GM23338 (cell line): ENCODE results near the gene KCNG3. TPM values are rescaled to one million over a fixed set of nuclear protein-coding genes. Genes with fewer than 3 reads are reported as not detected.

Source experiments
- ATAC-seq: fragments of 200-7000 bp; cut with Tn5 transposase; 3 replicates; pipeline ENCODE4 v1.9.1; 2020
- DNase-seq: peaks from one replicate; pipeline ENCODE4 v3.0.0-alpha.2; 2015; ENCODE audit warnings: low spot score
- H2AFZ ChIP-seq: fragments of 200-600 bp; sonication (generic); 2 replicates; pipeline ENCODE4 v1.8.0; 2016; ENCODE audit warnings: antibody characterized with exemption, mild to moderate bottlenecking, moderate library complexity
- H3F3A ChIP-seq: fragments of 200-600 bp; sonication (generic); replicated peaks from 2 replicates; pipeline ENCODE4 v1.8.0; 2017; ENCODE audit warnings: antibody characterized with exemption, mixed run types, low read depth
- H3K27ac ChIP-seq: fragments of 200-600 bp; sonication (generic); 2 replicates; pipeline ENCODE4 v1.6.1; 2016; ENCODE audit warnings: low read depth
- H3K27me3 ChIP-seq: fragments of 200-600 bp; sonication (generic); 2 replicates; pipeline ENCODE4 v1.8.0; 2016; ENCODE audit warnings: mild to moderate bottlenecking, mixed run types, moderate library complexity; ENCODE audit not compliant: insufficient read depth
- H3K36me3 ChIP-seq: fragments of 200-600 bp; sonication (generic); 2 replicates; pipeline ENCODE4 v1.8.0; 2016; ENCODE audit warnings: mild to moderate bottlenecking; ENCODE audit not compliant: insufficient read depth
- H3K4me1 ChIP-seq: fragments of 200-600 bp; sonication (generic); 2 replicates; pipeline ENCODE4 v1.8.0; 2016; ENCODE audit warnings: mild to moderate bottlenecking, moderate library complexity; ENCODE audit not compliant: insufficient read depth
- H3K4me2 ChIP-seq: fragments of 200-600 bp; sonication (generic); 2 replicates; pipeline ENCODE4 v1.7.1; 2017; ENCODE audit warnings: mixed run types
- H3K4me3 ChIP-seq: fragments of 200-600 bp; sonication (generic); 2 replicates; pipeline ENCODE4 v1.6.1; 2016; ENCODE audit warnings: mixed run types
- H3K79me2 ChIP-seq: fragments of 200-600 bp; sonication (generic); replicated peaks from 2 replicates; pipeline ENCODE4 v1.8.0; 2017; ENCODE audit warnings: mild to moderate bottlenecking; ENCODE audit not compliant: insufficient read depth
- H3K9me2 ChIP-seq: fragments of 200-600 bp; sonication (generic); 2 replicates; pipeline ENCODE4 v1.8.0; 2017; ENCODE audit not compliant: insufficient read depth
- H4K20me1 ChIP-seq: fragments of 200-600 bp; sonication (generic); replicated peaks from 2 replicates; pipeline ENCODE4 v1.8.0; 2017; ENCODE audit warnings: mild to moderate bottlenecking; ENCODE audit not compliant: insufficient read depth
- H3K27ac Mint-ChIP-seq: 2 replicates; pipeline ENCODE4 v1.8.0; 2020; ENCODE audit warnings: inconsistent platforms, mild to moderate bottlenecking, moderate library complexity, mixed read lengths
- H3K27me3 Mint-ChIP-seq: 3 replicates; pipeline ENCODE4 v1.8.0; 2022; ENCODE audit warnings: low read depth, mild to moderate bottlenecking, moderate library complexity, mixed read lengths, inconsistent platforms; ENCODE audit not compliant: insufficient read depth, poor library complexity
- H3K36me3 Mint-ChIP-seq: 3 replicates; pipeline ENCODE4 v1.8.0; 2021; ENCODE audit warnings: low read depth, mild to moderate bottlenecking, inconsistent platforms, moderate library complexity, mixed read lengths
- H3K4me1 Mint-ChIP-seq: 3 replicates; pipeline ENCODE4 v1.8.0; 2020; ENCODE audit warnings: mild to moderate bottlenecking, inconsistent platforms, mixed read lengths
- H3K4me3 Mint-ChIP-seq: 3 replicates; pipeline ENCODE4 v1.8.0; 2021; ENCODE audit warnings: moderate library complexity, mild to moderate bottlenecking, inconsistent platforms, mixed read lengths
- H3K9me3 Mint-ChIP-seq: 3 replicates; pipeline ENCODE4 v1.8.0; 2020; ENCODE audit warnings: moderate library complexity, mild to moderate bottlenecking, inconsistent platforms, mixed read lengths
- CTCF ChIP-seq, 2 experiments: fragments of 200-600 bp in 1 of 2; sonication (generic) in 1 of 2; conservative IDR thresholded peaks; 2 replicates each; pipeline versions ENCODE4 v1.5.1 to v1.6.1; 2016 to 2017; ENCODE audit warnings: antibody characterized with exemption in 2 of 2, low read depth in 2 of 2, mild to moderate bottlenecking in 2 of 2, moderate library complexity in 1 of 2
- EZH2 ChIP-seq: fragments of 200-600 bp; sonication (generic); IDR thresholded peaks from one replicate; pipeline ENCODE4 v1.8.0; 2017; ENCODE audit warnings: antibody characterized with exemption, mild to moderate bottlenecking, low read depth; ENCODE audit not compliant: unreplicated experiment
- EZH2phosphoT487 ChIP-seq: fragments of 200-600 bp; sonication (generic); IDR thresholded peaks from one replicate; pipeline ENCODE4 v1.8.1; 2018; ENCODE audit warnings: antibody characterized with exemption; ENCODE audit not compliant: unreplicated experiment
- NANOG ChIP-seq: IDR thresholded peaks from 2 replicates; pipeline ENCODE4 v1.6.1; 2016; ENCODE audit warnings: antibody characterized with exemption, borderline replicate concordance
- POLR2AphosphoS5 ChIP-seq: IDR thresholded peaks from 2 replicates; pipeline ENCODE4 v1.6.1; 2016; ENCODE audit warnings: antibody characterized with exemption, low read depth
- ZNF462 ChIP-seq: fragments of 250-450 bp; sonication (Bioruptor Pico); IDR thresholded peaks from 2 replicates; pipeline ENCODE4 v1.5.0; 2020; ENCODE audit warnings: mild to moderate bottlenecking, moderate library complexity
- polyA plus RNA-seq: library from polyadenylated mRNA; unstranded; fragments of >200 nt; fragmentation: Nextera tagmentation; extraction: Ambion mirVana; gene quantifications from 2 replicates; pipeline ENCODE4 v1.2.1, GENCODE V29; 2016
- total RNA-seq: library from RNA; depleted of rRNA; stranded (reverse); fragments of >200 nt; shearing (Covaris generic); gene quantifications from 2 replicates; pipeline ENCODE4 v1.2.3, GENCODE V29; 2014

The KCNG3 gene
- total and polyA plus RNA-seq, 2 experiments from 2014 or later = 2.5 to 36.2 TPM

GRCh38 chr2:42498497-42498896, 4.7 kb upstream of the KCNG3 start:
- no peaks in the 10 kb centered on the region for H3K9me3 Mint-ChIP-seq
- Histone ChIP-seq H4K20me1 (no peaks in the 10 kb centered on the region), H3K36me3 (no peaks in the 10 kb centered on the region), H3K4me3 (no peak overlapping the region), H3K27ac (peak overlapping the region; percentile 48; the same call in 1 of the 2 replicates), H3K79me2 (no peaks in the 10 kb centered on the region), H3K27me3 (0 out of 2 replicates have a peak, but pooled peaks cover under 1% of the 10 kb centered on the region), H2AFZ (no peak overlapping the region), H3F3A (peaks cover 12% of the 10 kb centered on the region), H3K9me2 (no peaks in the 10 kb centered on the region), H3K4me2 (peak overlapping the region; percentile 19), H3K4me1 (peaks cover 30% of the 10 kb centered on the region)
- no peak for TF ChIP-seq EZH2phosphoT487
- no peak for TF ChIP-seq ZNF462 (CRISPR knock-in tag)
- TF ChIP-seq POLR2AphosphoS5 = no peak
- ATAC-seq (no peak), DNase-seq (no peak)
- no peak overlapping the region for H3K4me3 Mint-ChIP-seq
- H3K4me1 Mint-ChIP-seq = peaks cover 31% of the 10 kb centered on the region
- peaks cover 2% of the 10 kb centered on the region; the same call in 1 of the 3 replicates for H3K36me3 Mint-ChIP-seq
- peaks cover 12% of the 10 kb centered on the region for H3K27me3 Mint-ChIP-seq
- peak overlapping the region; percentile 57 for H3K27ac Mint-ChIP-seq

GRCh38 chr2:42495611-42496010, 1.8 kb upstream of the KCNG3 start:
- ATAC-seq = no peak
- no peak for DNase-seq
- no peaks in the 10 kb centered on the region for H3K36me3 ChIP-seq
- Mint-ChIP-seq H3K27me3 (peaks cover 18% of the 10 kb centered on the region), H3K9me3 (no peaks in the 10 kb centered on the region), H3K4me1 (peaks cover 38% of the 10 kb centered on the region), H3K27ac (no peak overlapping the region), H3K4me3 (peak overlapping the region; percentile 94), H3K36me3 (peaks cover 7% of the 10 kb centered on the region; the same call in 2 of the 3 replicates)
- H3F3A ChIP-seq = peaks cover 12% of the 10 kb centered on the region
- H3K27ac ChIP-seq = peak overlapping the region; percentile 3; the same call in 1 of the 2 replicates
- peak overlapping the region; percentile 68 for H3K4me2 ChIP-seq
- H4K20me1 ChIP-seq = peaks cover 12% of the 10 kb centered on the region
- H3K9me2 ChIP-seq = no peaks in the 10 kb centered on the region
- H3K4me3 ChIP-seq = peak overlapping the region; percentile 33; the same call in 1 of the 2 replicates
- TF ChIP-seq POLR2AphosphoS5 (no peak), CTCF (conservative IDR thresholded peaks at IDR 0.05; ENCODE audit: low read depth in 2 of 2) (no peak), NANOG (no peak), EZH2 (no peak)
- H2AFZ ChIP-seq = no peak overlapping the region; the same call in 1 of the 2 replicates
- peaks cover 20% of the 10 kb centered on the region for H3K27me3 ChIP-seq
- H3K79me2 ChIP-seq = peaks cover 26% of the 10 kb centered on the region
- H3K4me1 ChIP-seq = peaks cover 43% of the 10 kb centered on the region
